Measurements from ENCODE around the gene LUC7L. TPM values are rescaled to one million over a fixed set of nuclear protein-coding genes. Genes with fewer than 3 reads are reported as not detected.
"Not testable (repeated sequence)": the region's sequence is repeated elsewhere in the genome, so short reads cannot be mapped to it uniquely, and the experiment has no call there.

LUC7L gene
- polyA plus RNA-seq, 10 donors: 51.7 to 94.1 (median 67.2) TPM

- DNase-seq: no peak
Observed at GRCh38 chr16:264440-264951, 35.2 kb upstream of the LUC7L start.

- DNase-seq: no peak
Observed at GRCh38 chr16:263944-264343, 34.7 kb upstream of the LUC7L start.

- DNase-seq: no peak
Observed at GRCh38 chr16:263182-263774, 34.0 kb upstream of the LUC7L start.

GRCh38 chr16:262121-262745 lies 33.0 kb upstream of the LUC7L start:
- no peak for DNase-seq

- no peak for DNase-seq
Observed at GRCh38 chr16:261031-261691, 31.9 kb upstream of the LUC7L start.

GRCh38 chr16:260326-260725 lies 31.1 kb upstream of the LUC7L start:
- DNase-seq: no peak

GRCh38 chr16:259814-260253 lies 30.6 kb upstream of the LUC7L start:
- DNase-seq: no peak

GRCh38 chr16:259226-259625 lies 30.0 kb upstream of the LUC7L start:
- no peak for DNase-seq

- not testable (repeated sequence) for DNase-seq
Observed at GRCh38 chr16:258091-258490, 28.8 kb upstream of the LUC7L start.

- no peak for DNase-seq
Observed at GRCh38 chr16:255183-255582, 25.9 kb upstream of the LUC7L start.

- no peak for DNase-seq
Observed at GRCh38 chr16:254461-254860, 25.2 kb upstream of the LUC7L start.

GRCh38 chr16:253833-254232 lies 24.6 kb upstream of the LUC7L start:
- DNase-seq: no peak

- no peak for DNase-seq
Observed at GRCh38 chr16:252366-253337, 23.4 kb upstream of the LUC7L start.

GRCh38 chr16:249431-249830 lies 20.2 kb upstream of the LUC7L start:
- no peak for DNase-seq

- DNase-seq: no peak
Observed at GRCh38 chr16:247027-247426, 17.8 kb upstream of the LUC7L start.

- DNase-seq: no peak
Observed at GRCh38 chr16:245105-245504, 15.9 kb upstream of the LUC7L start.

GRCh38 chr16:243348-243747 lies 14.1 kb upstream of the LUC7L start:
- DNase-seq: no peak

GRCh38 chr16:242281-242680 lies 13.0 kb upstream of the LUC7L start:
- no peak for DNase-seq

- no peak for DNase-seq
Observed at GRCh38 chr16:240559-240958, 11.3 kb upstream of the LUC7L start.

GRCh38 chr16:239948-240277 lies 10.7 kb upstream of the LUC7L start:
- no peak for DNase-seq

GRCh38 chr16:234468-235305 lies 5.4 kb upstream of the LUC7L start, which contains the start of gene FAM234A:
Gene FAM234A, plus strand, starts transcription at chr16:234821. Its CDS starts 19,593 bp downstream, at chr16:254414.
- peak; percentile 92 to 97 (median 96) for DNase-seq
